Measurements from ENCODE around the gene NKAIN2. TPM values are rescaled to one million over a fixed set of nuclear protein-coding genes. Genes with fewer than 3 reads are reported as not detected.

The NKAIN2 gene
- total and polyA plus RNA-seq, 9 of the 15 experiments (the other 6 are each of a cell fraction or from before 2014, with no cell fraction given): not detected

DNA sequence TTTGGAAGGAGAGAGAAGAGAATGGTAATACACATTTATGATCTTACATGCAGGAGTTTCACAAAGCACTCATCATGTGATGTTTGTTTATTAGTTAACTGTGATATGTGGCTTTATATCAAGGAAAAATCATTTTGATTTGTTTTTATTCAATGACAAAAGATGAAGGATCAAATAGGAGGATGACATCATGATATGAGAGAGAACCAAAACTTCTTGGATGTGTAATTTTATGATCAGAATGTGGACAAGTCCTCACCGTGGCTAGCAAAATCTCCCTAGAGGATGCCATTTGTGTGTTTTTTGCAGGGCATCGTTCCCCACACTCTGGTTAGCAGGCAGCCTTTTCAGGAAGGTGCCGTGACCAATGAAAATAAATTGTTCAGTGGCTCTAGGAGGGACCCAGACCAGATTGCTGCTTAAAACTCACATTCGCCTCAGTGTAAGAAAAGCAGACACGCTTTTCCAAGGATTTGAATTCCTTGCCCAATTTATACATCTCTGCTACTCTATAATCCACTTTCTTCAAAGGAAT, 552.7 kb downstream of the NKAIN2 start:
- BruUV-seq (replicated peaks): no TSS peak
- no peak overlapping the region for H3K9ac ChIP-seq (ENCODE audit: insufficient read depth in 1 of 2, low read depth in 2 of 2, low read length in 2 of 2)
- no peaks in the 10 kb centered on the region for H3K36me3 ChIP-seq (ENCODE audit: control insufficient read depth, insufficient read depth, low read length)
- WGBS (ENCODE audit: insufficient coverage, low coverage, missing lambda C conversion rate): 0% methylated on average over 5 of the region's 5 CpGs
- H3K9me3 ChIP-seq (replicated peaks; ENCODE audit: control insufficient read depth, insufficient read depth, low read depth, low read length): no peaks in the 10 kb centered on the region
- DNase-seq (ENCODE audit: extremely low read depth in 1 of 4, low spot score in 3 of 4) (no peak), ATAC-seq (no peak), FAIRE-seq (no peak)
- POLR2A ChIA-PET: no interaction called here
- H3K79me2 ChIP-seq (ENCODE audit: control insufficient read depth, insufficient read depth, low read length): no peaks in the 10 kb centered on the region
- no peaks in the 10 kb centered on the region for H3K27me3 ChIP-seq (ENCODE audit: control insufficient read depth in 2 of 2, insufficient read depth in 2 of 2, low read length in 2 of 2)
- H3K27ac ChIP-seq (ENCODE audit: extremely low read depth, low read depth, low read length): no peak overlapping the region
- H3K4me2 ChIP-seq (ENCODE audit: insufficient read depth, low read length): no peak overlapping the region
- no peaks in the 10 kb centered on the region for H3K4me1 ChIP-seq (replicated peaks in 1 of 2; ENCODE audit: control insufficient read depth in 2 of 2, insufficient read depth in 2 of 2, low read length in 2 of 2)
- H4K20me1 ChIP-seq (replicated peaks; ENCODE audit: control insufficient read depth, insufficient read depth, low read length): no peaks in the 10 kb centered on the region
- H3K9me1 ChIP-seq (ENCODE audit: control insufficient read depth, insufficient read depth, low read length): no peaks in the 10 kb centered on the region
- intact Hi-C loops (cut with micrococcal nuclease): no loop called here
- H3K4me3 ChIP-seq: no peak overlapping the region
- in situ Hi-C loops (cut with MboI): no loop called here
- H2AFZ ChIP-seq (ENCODE audit: low read depth, low read length): no peak overlapping the region
- CTCF ChIA-PET (ENCODE audit: low intra/inter-chr PET ratio): no interaction called here
- TF ChIP-seq KDM2B (CRISPR knock-in tag; IDR thresholded peaks at IDR 0.05): no peak
- no peak for TF ChIP-seq RBM25 (IDR thresholded peaks at IDR 0.05; ENCODE audit: low read depth, low read length, severe bottlenecking)
- TF ChIP-seq ELF4 (CRISPR knock-in tag; IDR thresholded peaks at IDR 0.05): no peak
- TF ChIP-seq, protein P1, sequence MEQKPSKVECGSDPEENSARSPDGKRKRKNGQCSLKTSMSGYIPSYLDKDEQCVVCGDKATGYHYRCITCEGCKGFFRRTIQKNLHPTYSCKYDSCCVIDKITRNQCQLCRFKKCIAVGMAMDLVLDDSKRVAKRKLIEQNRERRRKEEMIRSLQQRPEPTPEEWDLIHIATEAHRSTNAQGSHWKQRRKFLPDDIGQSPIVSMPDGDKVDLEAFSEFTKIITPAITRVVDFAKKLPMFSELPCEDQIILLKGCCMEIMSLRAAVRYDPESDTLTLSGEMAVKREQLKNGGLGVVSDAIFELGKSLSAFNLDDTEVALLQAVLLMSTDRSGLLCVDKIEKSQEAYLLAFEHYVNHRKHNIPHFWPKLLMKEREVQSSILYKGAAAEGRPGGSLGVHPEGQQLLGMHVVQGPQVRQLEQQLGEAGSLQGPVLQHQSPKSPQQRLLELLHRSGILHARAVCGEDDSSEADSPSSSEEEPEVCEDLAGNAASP (IDR thresholded peaks at IDR 0.05): no peak
- TF ChIP-seq, protein P2, sequence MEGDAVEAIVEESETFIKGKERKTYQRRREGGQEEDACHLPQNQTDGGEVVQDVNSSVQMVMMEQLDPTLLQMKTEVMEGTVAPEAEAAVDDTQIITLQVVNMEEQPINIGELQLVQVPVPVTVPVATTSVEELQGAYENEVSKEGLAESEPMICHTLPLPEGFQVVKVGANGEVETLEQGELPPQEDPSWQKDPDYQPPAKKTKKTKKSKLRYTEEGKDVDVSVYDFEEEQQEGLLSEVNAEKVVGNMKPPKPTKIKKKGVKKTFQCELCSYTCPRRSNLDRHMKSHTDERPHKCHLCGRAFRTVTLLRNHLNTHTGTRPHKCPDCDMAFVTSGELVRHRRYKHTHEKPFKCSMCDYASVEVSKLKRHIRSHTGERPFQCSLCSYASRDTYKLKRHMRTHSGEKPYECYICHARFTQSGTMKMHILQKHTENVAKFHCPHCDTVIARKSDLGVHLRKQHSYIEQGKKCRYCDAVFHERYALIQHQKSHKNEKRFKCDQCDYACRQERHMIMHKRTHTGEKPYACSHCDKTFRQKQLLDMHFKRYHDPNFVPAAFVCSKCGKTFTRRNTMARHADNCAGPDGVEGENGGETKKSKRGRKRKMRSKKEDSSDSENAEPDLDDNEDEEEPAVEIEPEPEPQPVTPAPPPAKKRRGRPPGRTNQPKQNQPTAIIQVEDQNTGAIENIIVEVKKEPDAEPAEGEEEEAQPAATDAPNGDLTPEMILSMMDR (IDR thresholded peaks at IDR 0.05 in 2 of 3, conservative IDR thresholded peaks at IDR 0.05 in 1 of 3; ENCODE audit: insufficient read depth in 2 of 3, low read depth in 1 of 3, low read length in 3 of 3): no peak
- no peak for TF ChIP-seq KLF1 (tag; IDR thresholded peaks at IDR 0.05)
- TF ChIP-seq NELFE (IDR thresholded peaks at IDR 0.05; ENCODE audit: insufficient read depth, insufficient read length): no peak
- no peak for TF ChIP-seq ZNF384 (IDR thresholded peaks at IDR 0.05; ENCODE audit: low read depth, low read length)
- TF ChIP-seq NFATC3 (IDR thresholded peaks at IDR 0.05): no peak
- TF ChIP-seq, protein P3, sequence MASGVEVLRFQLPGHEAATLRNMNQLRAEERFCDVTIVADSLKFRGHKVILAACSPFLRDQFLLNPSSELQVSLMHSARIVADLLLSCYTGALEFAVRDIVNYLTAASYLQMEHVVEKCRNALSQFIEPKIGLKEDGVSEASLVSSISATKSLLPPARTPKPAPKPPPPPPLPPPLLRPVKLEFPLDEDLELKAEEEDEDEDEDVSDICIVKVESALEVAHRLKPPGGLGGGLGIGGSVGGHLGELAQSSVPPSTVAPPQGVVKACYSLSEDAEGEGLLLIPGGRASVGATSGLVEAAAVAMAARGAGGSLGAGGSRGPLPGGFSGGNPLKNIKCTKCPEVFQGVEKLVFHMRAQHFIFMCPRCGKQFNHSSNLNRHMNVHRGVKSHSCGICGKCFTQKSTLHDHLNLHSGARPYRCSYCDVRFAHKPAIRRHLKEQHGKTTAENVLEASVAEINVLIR (CRISPR knock-in tag; IDR thresholded peaks at IDR 0.05): no peak
- TF ChIP-seq, protein P4, sequence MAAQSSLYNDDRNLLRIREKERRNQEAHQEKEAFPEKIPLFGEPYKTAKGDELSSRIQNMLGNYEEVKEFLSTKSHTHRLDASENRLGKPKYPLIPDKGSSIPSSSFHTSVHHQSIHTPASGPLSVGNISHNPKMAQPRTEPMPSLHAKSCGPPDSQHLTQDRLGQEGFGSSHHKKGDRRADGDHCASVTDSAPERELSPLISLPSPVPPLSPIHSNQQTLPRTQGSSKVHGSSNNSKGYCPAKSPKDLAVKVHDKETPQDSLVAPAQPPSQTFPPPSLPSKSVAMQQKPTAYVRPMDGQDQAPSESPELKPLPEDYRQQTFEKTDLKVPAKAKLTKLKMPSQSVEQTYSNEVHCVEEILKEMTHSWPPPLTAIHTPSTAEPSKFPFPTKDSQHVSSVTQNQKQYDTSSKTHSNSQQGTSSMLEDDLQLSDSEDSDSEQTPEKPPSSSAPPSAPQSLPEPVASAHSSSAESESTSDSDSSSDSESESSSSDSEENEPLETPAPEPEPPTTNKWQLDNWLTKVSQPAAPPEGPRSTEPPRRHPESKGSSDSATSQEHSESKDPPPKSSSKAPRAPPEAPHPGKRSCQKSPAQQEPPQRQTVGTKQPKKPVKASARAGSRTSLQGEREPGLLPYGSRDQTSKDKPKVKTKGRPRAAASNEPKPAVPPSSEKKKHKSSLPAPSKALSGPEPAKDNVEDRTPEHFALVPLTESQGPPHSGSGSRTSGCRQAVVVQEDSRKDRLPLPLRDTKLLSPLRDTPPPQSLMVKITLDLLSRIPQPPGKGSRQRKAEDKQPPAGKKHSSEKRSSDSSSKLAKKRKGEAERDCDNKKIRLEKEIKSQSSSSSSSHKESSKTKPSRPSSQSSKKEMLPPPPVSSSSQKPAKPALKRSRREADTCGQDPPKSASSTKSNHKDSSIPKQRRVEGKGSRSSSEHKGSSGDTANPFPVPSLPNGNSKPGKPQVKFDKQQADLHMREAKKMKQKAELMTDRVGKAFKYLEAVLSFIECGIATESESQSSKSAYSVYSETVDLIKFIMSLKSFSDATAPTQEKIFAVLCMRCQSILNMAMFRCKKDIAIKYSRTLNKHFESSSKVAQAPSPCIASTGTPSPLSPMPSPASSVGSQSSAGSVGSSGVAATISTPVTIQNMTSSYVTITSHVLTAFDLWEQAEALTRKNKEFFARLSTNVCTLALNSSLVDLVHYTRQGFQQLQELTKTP (IDR thresholded peaks at IDR 0.05; ENCODE audit: low read depth in 1 of 2, partially characterized antibody in 2 of 2): no peak
- TF ChIP-seq, protein P5, sequence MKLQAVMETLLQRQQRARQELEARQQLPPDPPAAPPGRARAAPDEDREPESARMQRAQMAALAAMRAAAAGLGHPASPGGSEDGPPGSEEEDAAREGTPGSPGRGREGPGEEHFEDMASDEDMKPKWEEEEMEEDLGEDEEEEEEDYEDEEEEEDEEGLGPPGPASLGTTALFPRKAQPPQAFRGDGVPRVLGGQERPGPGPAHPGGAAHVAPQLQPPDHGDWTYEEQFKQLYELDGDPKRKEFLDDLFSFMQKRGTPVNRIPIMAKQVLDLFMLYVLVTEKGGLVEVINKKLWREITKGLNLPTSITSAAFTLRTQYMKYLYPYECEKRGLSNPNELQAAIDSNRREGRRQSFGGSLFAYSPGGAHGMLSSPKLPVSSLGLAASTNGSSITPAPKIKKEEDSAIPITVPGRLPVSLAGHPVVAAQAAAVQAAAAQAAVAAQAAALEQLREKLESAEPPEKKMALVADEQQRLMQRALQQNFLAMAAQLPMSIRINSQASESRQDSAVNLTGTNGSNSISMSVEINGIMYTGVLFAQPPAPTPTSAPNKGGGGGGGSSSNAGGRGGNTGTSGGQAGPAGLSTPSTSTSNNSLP (IDR thresholded peaks at IDR 0.05; ENCODE audit: borderline replicate concordance, low read depth, low read length): no peak
